ENCODE data around the gene TPST2. TPM values are rescaled to one million over a fixed set of nuclear protein-coding genes. Genes with fewer than 3 reads are reported as not detected.

Gene TPST2
- total and polyA plus RNA-seq, 9 of the 15 experiments (the other 6 are each of a cell fraction or from before 2014, with no cell fraction given): 14.2 to 123 (median 60.1) TPM

GRCh38 chr22:26587991-26588613 is 1.8 kb downstream of the TPST2 start (continued):
- TF ChIP-seq, protein P1, sequence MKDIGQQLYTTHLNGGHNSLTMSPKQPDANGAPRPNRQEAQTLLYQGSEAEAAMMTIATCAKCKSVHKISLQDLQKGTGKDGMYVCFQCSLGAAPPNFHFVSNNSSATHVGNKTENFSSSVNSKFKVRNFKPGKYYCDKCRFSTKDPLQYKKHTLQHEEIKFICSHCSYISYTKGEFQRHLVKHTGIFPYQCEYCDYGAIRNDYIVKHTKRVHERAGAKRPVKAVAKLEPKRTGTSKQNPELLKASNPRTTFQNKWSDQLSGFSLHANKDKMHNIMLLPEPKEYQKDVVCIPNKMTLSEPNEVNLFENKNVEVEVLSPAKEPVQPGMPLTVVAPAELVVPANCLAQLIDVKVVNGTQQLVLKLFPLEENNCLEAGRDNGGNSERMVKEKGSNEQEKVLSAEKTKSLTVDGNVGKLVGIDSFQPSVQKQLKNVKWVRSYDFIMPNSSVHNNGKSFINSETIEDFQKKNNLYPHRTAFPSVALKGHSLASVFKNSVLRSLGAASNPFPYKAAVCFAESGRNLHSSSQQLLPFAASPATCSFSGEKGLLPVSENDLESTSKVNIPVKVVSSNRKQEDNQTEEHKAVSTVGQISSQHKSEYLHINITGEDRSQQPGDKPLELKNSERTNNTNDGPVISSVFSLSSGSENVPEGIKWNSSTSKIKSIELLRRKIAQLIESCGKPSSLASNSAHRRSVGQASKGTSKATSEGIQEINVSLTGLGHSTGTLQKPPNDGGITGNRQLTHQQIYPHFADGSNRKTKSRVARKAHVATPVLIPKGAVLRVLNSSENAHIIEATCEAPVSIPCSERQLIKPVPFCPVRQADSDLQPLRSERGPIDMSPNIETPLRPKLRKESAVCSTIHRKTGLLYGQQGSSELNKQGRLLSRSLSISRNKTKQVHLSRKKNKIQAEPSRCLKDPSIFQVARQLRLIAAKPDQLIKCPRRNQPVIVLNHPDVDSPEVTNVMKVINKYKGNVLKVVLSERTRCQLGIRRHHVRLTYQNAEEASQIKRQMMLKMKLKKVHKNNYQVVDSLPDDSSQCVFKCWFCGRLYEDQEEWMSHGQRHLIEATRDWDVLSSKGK (CRISPR knock-in tag; IDR thresholded peaks at IDR 0.05): no peak
- TF ChIP-seq ZFP91 (CRISPR knock-in tag; IDR thresholded peaks at IDR 0.05) (no peak), ZNF57 (CRISPR knock-in tag; IDR thresholded peaks at IDR 0.05) (no peak), NFE2L1 (tag; IDR thresholded peaks at IDR 0.05; ENCODE audit: borderline replicate concordance, low read depth) (no peak), TRIM24 (IDR thresholded peaks at IDR 0.05) (peak in 1 of 2 experiments; percentile 61; a peak in 2 of 4 replicates), ZBTB9 (CRISPR knock-in tag; IDR thresholded peaks at IDR 0.05) (no peak), MEF2D (tag; conservative IDR thresholded peaks at IDR 0.05; ENCODE audit: low read depth) (peak; percentile 94), DPF2 (IDR thresholded peaks at IDR 0.05) (peak; percentile 47; the same call in 1 of the 2 replicates), ZNF175 (CRISPR knock-in tag; IDR thresholded peaks at IDR 0.05; ENCODE audit: low read depth) (no peak), RBFOX2 (IDR thresholded peaks at IDR 0.05; ENCODE audit: low read depth, low read length) (no peak), KLF13 (tag; IDR thresholded peaks at IDR 0.05; ENCODE audit: borderline replicate concordance, low read depth) (no peak), SMC3 (conservative IDR thresholded peaks at IDR 0.05; ENCODE audit: insufficient read depth, low read depth, low read length) (no peak), NR2C1 (IDR thresholded peaks at IDR 0.05) (no peak), NR2C1 (tag; IDR thresholded peaks at IDR 0.05) (no peak), POLR3A (IDR thresholded peaks at IDR 0.05; ENCODE audit: borderline replicate concordance, extremely low read depth, insufficient read depth, insufficient read length) (no peak), SPI1 (IDR thresholded peaks at IDR 0.05; ENCODE audit: borderline replicate concordance, low read depth, low read length) (no peak), NFE2 (IDR thresholded peaks at IDR 0.05; ENCODE audit: low read depth) (peak; percentile 82)
- TF ChIP-seq, protein P2, sequence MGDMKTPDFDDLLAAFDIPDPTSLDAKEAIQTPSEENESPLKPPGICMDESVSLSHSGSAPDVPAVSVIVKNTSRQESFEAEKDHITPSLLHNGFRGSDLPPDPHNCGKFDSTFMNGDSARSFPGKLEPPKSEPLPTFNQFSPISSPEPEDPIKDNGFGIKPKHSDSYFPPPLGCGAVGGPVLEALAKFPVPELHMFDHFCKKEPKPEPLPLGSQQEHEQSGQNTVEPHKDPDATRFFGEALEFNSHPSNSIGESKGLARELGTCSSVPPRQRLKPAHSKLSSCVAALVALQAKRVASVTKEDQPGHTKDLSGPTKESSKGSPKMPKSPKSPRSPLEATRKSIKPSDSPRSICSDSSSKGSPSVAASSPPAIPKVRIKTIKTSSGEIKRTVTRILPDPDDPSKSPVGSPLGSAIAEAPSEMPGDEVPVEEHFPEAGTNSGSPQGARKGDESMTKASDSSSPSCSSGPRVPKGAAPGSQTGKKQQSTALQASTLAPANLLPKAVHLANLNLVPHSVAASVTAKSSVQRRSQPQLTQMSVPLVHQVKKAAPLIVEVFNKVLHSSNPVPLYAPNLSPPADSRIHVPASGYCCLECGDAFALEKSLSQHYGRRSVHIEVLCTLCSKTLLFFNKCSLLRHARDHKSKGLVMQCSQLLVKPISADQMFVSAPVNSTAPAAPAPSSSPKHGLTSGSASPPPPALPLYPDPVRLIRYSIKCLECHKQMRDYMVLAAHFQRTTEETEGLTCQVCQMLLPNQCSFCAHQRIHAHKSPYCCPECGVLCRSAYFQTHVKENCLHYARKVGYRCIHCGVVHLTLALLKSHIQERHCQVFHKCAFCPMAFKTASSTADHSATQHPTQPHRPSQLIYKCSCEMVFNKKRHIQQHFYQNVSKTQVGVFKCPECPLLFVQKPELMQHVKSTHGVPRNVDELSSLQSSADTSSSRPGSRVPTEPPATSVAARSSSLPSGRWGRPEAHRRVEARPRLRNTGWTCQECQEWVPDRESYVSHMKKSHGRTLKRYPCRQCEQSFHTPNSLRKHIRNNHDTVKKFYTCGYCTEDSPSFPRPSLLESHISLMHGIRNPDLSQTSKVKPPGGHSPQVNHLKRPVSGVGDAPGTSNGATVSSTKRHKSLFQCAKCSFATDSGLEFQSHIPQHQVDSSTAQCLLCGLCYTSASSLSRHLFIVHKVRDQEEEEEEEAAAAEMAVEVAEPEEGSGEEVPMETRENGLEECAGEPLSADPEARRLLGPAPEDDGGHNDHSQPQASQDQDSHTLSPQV (IDR thresholded peaks at IDR 0.05): 0 out of 2 replicates have a peak, but pooled peaks have one; percentile 27
